HG03520 (cell line): ENCODE data around the gene GLRX.
"Not testable (repeated sequence)": the region's sequence is repeated elsewhere in the genome, so short reads cannot be mapped to it uniquely, and the experiment has no call there.

Experiments
- ATAC-seq: cut with Tn5 transposase; IDR thresholded peaks from one replicate; pipeline ENCODE4 v1.9.1; 2021; ENCODE audit warnings: mild to moderate bottlenecking, moderate library complexity; ENCODE audit not compliant: unreplicated experiment

Gene GLRX

DNA sequence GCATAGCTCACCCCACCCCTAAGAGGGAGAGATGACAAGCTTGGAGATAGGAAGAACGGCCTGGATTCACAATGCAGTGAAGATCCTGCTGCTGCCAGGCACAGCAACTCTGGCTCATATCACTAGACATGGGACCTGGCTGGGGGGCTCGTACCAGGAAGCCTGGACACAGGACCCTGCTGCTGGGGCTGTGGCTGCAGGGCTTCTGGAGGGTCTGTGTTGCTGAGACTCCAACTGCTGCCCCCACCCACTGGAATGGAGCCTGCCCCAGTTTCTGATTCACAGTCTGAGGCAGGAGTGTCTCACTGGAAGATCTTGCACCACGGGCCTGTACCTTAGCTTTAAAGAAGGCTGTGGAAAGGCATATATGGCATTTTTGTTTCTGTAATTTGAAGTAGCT is 31.0 kb upstream of the GLRX start:
- no peak for ATAC-seq

DNA sequence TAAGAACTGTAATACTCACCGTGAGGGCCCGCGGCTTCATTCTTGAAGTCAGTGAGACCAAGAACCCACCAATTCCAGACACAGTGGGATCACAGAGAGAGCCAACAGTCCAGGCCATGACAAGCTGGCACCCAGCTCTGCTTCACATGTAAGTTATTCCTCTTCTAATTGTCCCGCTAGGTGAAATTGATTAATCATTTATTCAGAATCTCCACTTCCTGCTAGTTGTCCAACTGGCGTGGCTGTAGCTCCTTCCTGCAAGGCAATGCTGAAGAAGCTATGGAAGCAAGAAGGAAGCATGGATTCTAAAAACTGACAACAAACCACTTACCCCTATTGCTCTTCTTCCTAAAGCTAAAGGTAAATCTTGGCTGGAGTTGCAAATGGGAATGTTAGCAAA is 30.0 kb upstream of the GLRX start:
- ATAC-seq, result no peak

DNA sequence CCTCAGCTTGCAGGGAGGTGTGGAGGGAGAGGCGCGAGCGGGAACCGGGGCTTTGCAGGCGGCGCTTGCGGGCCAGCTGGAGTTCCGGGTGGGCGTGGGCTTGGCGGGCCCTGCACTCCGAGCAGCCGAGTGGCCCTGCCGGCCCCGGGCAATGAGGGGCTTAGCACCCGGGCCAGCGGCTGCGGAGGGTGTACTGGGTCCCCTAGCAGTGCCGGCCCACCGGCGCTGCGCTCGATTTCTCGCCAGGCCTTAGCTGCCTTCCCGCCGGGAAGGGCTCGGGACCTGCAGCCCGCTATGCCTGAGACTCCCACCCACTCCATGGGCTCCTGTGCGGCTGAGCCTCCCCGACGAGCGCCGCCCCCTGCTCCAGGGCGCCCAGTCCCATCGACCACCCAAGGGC is 28.6 kb upstream of the GLRX start:
- not testable (repeated sequence) for ATAC-seq

DNA sequence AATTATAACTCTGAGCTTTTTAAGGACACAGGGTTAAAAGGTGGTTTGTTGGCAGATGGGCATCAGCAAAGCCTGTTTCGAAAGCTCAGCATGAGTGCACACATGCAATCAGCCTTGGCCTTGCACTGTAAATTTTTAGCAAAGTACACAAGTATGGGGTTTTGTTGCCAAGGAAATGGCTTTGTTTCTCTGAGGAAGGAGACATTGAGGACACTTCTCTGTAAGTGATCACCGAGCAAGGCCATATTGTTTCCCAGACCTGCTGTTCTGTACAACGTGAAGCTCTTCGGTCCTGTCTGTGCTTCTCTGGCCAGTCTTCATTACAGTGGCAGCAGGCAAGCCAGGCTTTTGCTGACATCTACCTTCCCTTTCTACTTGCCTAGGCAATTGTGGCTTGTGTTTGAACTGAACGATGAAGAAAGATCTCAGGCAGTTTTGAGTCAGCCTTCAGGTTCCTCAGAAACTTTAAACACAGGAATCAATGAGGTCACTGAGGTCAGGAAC is 27.9 kb upstream of the GLRX start:
- no peak for ATAC-seq

DNA sequence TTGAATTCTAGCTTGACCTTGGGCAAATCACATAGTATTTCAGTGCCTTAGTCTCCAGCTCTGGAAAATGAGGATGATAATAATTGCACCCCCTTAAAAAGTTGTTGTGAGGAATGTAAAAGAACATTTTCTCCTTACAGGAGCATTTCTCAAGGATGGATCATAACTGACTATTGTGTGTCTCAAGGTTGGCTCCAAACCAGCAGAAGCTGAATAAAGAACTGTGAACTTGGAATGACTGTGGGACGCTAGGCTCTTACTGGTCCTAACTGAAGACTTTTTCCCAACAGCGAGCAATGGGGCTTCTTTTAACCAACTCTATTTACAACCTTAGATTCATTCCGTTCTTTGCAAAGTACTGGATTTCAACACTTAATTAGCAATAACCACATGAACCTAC is 26.2 kb upstream of the GLRX start:
- ATAC-seq, result no peak

DNA sequence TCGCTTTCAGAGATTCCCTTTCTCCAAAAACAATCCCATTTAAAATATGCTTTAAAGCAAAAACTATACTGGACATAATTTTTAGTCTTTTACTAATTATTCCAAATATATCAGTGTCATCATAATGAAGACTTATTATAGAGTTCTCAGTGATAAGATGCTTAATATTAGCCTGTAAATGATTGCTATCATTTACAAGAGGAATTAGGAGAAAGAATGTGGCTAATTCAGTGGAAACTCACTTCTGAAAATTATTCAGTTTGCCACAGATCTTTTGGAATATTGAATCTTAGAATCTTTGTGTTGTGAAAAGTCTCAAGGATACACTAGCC is 24.7 kb upstream of the GLRX start:
- ATAC-seq, result no peak

DNA sequence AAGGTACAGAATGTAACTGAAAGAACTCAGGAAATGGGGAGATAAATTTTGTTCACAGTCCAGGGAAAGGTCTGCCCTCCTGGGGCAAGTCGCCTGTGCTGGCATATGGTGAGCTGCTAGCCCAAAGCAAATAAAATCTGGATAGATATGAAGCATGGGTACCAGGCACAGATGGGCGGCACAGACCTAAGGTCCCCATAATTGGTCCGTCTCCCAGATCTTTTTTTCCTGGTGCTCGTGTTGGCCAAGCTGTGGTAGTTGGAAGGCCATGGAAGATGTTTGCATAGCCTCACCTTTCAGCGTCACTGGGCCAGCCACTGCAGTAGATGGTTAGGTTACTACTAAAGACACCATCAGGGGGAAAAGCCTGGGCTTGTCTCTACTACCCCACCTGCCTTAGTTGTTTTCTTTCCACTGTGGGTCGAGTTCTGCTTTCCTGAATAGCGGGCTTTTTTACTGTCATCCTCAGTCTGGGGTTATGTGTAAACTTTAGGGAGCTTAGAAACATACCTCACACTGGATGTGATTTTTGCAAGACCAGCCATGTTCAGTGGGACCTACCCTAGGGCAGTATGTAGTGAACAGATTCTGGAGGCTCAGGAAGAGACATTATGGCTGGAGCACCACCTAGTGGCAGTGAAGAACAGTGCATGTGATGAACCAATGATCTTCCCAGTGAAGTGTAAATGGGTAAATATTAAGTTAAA is 24.2 kb upstream of the GLRX start:
- peak; percentile 60 for ATAC-seq

DNA sequence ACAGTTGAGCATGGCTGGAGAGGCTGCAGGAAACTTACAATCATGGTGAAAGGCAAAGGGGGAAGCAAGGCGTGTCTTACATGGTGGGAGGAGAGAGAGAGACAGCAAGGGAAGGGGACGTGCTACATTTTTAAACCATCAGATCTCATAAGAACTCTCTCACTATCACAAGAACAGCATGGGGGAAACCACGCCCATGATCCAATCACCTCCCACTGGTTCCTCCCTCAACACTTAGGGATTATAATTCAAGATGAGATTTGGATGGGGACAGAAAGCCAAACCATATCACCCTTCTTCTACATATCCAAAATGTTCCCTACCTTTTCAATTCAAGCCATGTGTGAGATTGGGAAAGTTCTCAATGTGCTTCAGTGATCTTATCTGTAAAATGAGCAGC is 22.9 kb upstream of the GLRX start:
- ATAC-seq, result no peak

DNA sequence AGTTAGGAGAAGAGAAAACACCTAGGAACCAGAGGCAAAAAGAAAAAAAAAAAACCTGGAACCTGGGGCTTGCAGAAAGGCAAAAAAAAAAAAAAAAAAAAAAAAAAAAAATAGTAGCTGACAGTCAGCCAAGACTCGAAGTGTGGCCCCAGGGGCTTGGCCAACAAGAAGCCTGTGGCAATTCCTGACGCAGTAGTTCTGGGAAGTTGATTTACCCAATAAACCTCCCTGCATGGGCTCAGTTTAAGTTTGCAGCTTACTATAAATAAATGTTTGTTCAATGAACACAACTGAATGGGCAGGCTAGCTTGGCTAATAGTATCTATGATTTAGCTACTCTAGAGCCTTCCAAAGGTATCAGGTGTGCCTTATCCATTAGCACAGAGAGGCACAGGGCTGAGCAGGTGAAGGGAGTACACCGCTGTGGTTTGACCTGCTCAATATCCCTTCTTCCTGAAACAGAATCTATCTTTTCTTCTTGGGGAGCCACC is 21.3 kb upstream of the GLRX start:
- no peak for ATAC-seq

DNA sequence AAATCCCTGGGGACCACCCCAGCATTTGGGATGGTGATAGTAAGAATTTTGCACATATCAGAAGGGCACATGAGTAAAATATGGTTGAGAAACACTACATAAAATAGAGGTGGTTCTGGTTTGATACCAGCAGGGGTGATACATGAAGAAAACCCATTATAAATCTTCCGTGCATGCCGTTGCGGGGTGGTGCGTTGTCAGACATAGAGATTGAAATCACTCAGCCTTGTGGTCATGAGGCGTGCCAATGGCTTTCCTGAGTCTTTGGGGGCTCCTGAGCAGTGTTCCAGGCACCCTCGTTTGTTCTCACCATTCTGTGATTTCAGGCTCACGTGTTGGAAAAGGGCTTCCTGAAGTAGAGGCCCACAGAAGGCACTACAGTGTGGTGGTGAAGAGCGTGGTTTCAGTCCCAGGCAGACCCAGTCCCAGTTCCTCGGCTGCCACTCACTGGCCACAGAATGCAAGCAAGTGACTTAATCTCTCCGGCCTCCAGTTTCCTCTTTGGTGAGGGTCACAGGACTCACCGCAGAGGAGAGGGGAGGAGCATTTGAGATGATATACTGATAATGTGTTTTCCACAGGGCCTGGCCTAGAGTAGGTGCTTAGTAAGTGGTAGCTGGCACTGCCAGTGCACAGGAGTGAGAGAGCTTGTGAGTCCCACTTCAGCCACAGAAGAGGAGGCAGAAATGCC is 20.5 kb upstream of the GLRX start:
- peak; percentile 76 for ATAC-seq

DNA sequence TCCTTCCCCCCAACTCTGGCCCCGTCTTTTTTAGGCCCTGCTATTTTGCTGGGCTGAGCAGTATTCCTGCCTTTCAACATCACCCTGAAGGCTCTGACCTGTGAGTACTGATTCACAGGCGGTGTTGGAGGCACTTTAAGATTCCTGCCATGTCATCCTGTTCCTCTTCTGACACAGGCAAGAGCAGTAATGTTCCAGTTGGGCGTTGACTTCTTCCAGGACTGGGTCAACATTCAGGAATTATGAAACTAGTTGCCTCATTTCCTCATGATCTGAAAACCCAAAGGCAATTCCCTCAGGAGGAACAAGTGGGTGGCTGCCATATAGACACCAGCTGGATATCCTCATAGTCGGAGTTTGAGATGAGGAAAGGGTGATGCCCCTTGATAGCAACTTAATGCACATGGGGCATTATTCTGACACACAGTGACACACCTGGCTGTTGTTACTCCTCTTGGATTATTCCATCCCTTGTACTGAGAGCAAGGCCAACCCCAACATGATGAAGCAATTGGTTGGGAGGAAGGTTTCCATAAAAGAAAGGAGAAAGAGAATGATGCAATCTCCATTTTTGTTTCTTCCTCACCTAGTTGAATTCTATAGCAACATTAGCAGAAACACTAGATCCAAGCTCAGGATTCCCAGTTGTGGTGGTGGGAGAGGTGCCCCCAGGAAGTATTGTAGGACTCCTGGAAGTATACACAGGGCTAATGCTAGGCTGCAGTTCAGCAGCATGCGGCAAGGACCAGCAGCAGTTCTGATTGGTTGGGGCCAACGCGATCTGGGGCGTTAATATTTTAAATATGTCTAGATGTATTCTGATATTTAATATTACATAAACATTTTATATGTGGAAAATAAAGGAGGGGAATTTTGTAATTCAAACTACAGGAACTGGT is 19.6 kb upstream of the GLRX start:
- ATAC-seq, result no peak

DNA sequence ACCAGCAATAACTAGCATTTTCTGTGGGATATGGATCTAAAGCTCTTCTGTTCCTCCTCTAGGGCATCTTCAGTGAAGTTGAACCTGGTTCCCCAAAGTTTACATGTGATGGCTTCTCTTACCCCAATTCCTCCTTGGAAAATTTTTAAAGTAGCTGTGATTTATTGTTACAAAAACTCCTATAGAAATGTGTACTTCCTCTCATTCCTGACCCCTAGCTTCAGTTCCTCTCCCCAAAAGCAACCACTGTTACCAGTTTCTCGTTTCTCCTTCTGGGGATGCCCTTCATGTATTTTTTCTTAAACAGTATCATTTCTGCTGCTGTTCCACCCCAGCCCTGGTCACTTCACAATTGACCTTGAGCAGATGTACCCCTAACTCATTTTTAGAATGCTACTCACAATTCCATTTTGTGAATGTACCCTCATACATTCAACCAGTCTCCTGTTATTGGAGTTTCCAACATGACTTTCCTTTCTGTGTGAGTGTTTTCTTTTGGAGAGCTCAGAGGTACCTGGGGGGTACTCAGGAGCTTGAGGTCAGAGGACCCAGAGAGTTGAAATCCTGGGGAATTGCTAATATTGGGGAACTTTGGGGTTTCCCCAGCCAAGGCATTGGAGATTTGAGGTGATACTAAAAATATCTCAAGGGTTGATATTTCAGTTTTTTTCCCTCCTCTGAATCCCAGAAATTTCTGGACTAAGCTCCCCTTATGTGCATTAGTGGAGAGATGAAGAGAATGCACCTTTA is 18.6 kb upstream of the GLRX start:
- ATAC-seq, result no peak

DNA sequence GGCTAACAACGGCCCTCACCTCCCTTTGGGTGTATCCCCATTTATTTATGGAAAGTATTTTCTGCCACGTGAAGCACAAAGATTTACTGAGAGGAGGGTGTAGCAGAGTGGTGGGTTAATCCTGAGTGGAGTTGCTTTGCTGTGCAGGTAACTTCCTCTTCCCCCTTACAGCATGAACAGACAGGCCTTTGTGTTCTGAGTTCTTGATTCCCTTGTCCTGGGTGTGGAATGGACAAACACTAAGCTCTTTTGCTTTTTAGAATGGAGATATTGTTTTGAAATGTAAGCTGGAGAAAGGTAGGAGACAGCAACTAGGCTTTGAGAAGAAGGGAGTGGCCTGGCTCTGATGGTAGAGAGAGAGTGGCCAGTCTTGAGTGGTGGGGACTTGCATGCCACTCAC is 17.1 kb upstream of the GLRX start:
- ATAC-seq, result no peak

DNA sequence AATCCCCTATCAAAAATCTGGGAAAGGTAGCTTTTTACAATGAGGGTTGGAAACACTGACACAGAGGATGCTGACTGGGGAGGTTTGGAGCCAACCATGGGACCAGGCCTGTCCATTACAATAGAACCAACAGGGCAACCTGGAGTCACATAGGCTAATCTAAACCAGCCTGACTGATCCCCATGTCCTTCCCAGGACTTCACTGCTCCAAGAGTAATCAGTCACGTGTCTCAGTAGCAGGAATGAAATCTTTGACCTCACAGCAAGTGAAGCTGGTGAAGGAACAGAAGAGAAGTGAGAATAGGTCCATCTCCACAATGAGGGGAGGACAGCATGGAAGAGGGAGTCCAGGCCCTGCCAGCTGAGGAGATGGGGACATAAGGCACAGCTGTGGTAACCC is 16.0 kb upstream of the GLRX start:
- no peak for ATAC-seq

DNA sequence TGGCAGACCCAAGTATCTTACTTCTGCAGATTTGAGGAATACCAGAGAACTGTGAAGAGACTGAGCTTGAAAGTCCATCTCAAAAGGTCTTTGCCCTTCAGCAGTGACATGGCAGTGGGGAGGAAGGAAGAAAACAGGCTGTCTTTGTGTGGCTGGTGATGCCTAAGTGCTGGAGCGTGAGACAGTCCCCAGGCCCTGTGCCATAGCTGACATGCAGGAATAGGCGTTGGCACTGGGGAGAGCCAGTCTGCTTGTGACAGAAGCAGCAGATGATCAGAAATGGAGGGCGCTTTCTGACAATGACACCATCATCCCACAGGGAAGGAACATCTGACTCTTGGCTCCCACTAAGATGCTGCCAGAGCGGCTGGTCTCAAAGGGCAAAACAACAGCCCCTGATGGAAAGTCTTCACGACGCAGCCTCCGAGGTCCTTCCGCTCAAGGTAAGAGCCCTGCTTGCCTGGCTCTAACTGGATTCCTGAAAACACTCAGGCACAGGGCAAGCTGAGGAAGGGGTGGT is 15.5 kb upstream of the GLRX start:
- no peak for ATAC-seq

DNA sequence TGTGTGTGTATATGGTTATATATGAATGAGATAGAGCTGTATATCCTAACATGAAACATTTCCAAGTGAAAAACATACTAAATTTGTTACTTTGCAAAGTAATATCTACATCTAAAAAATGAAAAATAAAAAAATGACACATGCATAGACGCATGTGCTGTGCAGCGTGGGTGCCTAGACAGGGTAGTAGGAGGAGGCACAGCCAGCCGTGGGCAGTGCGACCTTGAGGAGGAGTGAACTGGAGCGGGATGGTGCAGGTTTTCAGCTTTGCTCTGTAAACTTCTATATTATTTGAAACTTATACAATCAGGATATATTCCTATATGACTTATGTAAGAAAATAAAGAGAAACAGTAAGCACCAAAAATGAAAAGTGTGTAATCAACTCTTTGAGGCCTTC is 15.0 kb upstream of the GLRX start:
- no peak for ATAC-seq

DNA sequence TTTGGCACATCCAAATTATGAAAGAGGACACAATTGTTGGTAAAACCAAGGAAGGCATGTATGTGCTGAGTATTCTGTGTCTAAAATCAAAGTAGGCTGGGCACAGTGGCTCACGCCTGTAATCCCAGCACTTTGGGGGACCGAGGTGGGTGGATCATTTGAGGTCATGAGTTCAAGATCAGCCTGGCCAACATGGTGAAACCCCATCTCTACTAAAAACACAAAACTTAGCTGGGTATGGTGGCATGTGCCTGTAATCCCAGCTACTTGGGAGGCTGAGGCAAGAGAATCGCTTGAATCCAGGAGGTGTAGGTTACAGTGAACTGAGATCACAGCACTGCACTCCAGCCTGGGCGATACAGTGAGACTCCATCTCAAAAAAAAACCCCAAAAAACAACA is 14.4 kb upstream of the GLRX start:
- not testable (repeated sequence) for ATAC-seq

DNA sequence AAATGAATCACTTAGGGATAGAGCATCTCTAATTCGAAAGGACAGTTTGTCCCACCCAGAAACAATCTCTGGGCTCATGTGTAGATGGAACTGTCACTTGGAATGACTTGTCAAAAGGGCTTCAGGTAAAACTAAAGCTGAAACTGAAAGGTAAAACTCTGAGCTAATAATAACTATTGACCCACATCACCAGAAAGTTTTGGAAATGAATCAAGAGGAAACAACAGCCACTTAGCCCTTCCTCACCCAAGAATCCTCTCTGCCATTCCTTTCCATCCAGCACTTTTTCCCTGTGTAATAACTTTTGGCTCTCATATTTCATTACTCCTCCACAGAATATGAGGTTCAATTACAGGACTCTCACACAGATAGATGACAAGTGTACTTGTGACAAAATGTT is 14.0 kb upstream of the GLRX start:
- no peak for ATAC-seq

DNA sequence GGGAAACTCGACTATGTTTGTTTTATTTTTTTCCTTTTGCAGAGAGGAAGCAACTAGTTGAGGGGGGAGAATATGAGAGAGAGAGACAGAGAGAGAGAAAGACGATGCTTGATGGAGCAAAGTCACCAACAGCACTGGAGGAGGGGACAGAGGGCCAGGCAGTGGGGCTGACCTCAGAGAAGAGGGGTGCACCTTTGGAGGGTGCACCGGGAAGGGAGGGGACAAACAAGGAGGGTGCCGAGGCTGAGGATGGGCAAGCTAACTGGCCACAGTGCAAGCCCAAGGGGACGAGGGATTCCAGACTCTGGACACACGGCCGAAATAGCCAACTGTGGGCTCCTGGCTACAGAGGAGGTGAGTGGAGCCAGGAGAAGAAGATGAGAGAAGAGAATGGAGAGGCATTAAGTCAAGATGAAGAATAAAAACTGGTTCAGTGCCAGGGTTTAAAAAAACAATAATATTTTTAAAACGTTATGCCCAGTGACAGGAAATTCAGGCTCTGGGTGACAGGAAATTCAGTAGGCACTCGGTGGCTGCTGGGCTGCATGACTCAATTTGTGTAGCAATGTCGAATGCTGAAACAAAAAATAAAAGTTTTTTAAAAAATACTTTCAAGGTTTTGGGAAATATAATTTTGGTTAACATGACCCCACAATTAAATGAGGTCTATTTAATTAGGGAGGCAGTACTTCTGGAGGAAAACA is 13.3 kb upstream of the GLRX start:
- no peak for ATAC-seq

DNA sequence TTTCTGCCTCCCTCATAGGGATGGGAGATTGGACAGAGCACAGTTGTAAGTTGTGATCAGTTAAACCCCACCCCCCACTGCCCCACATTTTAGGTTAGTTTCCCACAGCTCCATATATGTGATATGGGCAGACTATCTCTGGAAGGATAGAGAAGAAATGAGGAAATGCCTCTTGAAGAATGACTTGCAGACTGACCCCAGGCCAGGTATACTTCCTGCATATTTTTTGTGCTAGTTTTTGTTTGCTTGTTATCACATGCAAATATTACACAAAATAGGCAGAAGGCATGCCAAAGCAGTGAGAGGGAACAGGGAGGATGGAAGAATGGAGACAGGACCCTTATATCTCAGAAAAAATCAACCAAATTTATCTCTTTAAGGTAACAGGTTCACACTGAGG is 10.1 kb upstream of the GLRX start:
- no peak for ATAC-seq
